Urinary bladder (tissue), 4 donors: Measurements from ENCODE around the gene FBXO21. TPM values are rescaled to one million over a fixed set of nuclear protein-coding genes. Genes with fewer than 3 reads are reported as not detected.
"Not testable (repeated sequence)": the region's sequence is repeated elsewhere in the genome, so short reads cannot be mapped to it uniquely, and the experiment has no call there.

Experiments
- DNase-seq: peaks from one replicate; pipeline ENCODE4 v3.0.0-alpha.2; 2015; ENCODE audit errors: extremely low spot score
- H3K27ac ChIP-seq: one replicate; pipeline ENCODE4 v1.5.1; 2013; ENCODE audit warnings: low read depth, mild to moderate bottlenecking, moderate library complexity
- H3K36me3 ChIP-seq: one replicate; pipeline ENCODE4 v1.6.1; 2013; ENCODE audit warnings: mild to moderate bottlenecking, moderate library complexity; ENCODE audit not compliant: insufficient read depth
- H3K4me1 ChIP-seq: one replicate; pipeline ENCODE4 v1.6.1; 2013; ENCODE audit warnings: mild to moderate bottlenecking, moderate library complexity; ENCODE audit not compliant: insufficient read depth
- H3K4me3 ChIP-seq: one replicate; pipeline ENCODE4 v1.5.1; 2013; ENCODE audit warnings: low read depth, low read length
- WGBS: extraction: QIAGEN DNeasy Blood & Tissue Kit; methylation state at CpG from one replicate; pipeline ENCODE4 v1.1.7; 2013; 5-methylcytosine and 5-hydroxymethylcytosine counted together
- polyA plus RNA-seq: library from polyadenylated mRNA; stranded (reverse); fragments of 200-250 nt; gene quantifications from one replicate; pipeline ENCODE4 v1.2.3, GENCODE V29; 2013
- total RNA-seq: library from RNA; depleted of rRNA; stranded (reverse); fragments of >200 nt; gene quantifications from one replicate; pipeline ENCODE4 v1.2.3, GENCODE V29; 2014
- donor health status: healthy with polysubstance abuse.
- donor health status: healthy.

Gene FBXO21
- total and polyA plus RNA-seq, 2 donors, result 40.2 to 70.7 TPM

GRCh38 chr12:117192581-117192980 is 2.3 kb upstream of the FBXO21 start:
- DNase-seq, H3K4me1 ChIP-seq, H3K36me3 ChIP-seq, H3K4me3 ChIP-seq, H3K27ac ChIP-seq: not testable (repeated sequence)
- WGBS, result 78% methylated on average over 9 of the region's 9 CpGs

- DNase-seq, result no peak
Observed at GRCh38 chr12:117192057-117192456, 1.8 kb upstream of the FBXO21 start.

GRCh38 chr12:117189725-117190209 is 503 bp downstream of the FBXO21 start:
- no peaks in the 10 kb centered on the region for H3K4me1 ChIP-seq
- H3K27ac ChIP-seq, result peak overlapping the region; percentile 48
- WGBS, result 1% methylated on average over 52 of the region's 52 CpGs
- H3K36me3 ChIP-seq, result peaks cover 1% of the 10 kb centered on the region
- H3K4me3 ChIP-seq, result peak overlapping the region; percentile 100
- no peak for DNase-seq

More at GRCh38 chr12:117192057-117192456, 1.8 kb upstream of the FBXO21 start:
- Histone ChIP-seq H3K27ac (no peak overlapping the region), H3K36me3 (no peaks in the 10 kb centered on the region), H3K4me3 (no peak overlapping the region), H3K4me1 (no peaks in the 10 kb centered on the region)
- WGBS, result 76% methylated on average over 2 of the region's 2 CpGs

GRCh38 chr12:117188961-117189724 is 1.1 kb downstream of the FBXO21 start:
- WGBS, result 14% methylated on average over 25 of the region's 25 CpGs
- no peak overlapping the region for H3K27ac ChIP-seq
- no peak for DNase-seq

GRCh38 chr12:117188121-117188665 is 2.1 kb downstream of the FBXO21 start:
- H3K27ac ChIP-seq, result no peak overlapping the region
- WGBS, result 94% methylated on average over 12 of the region's 12 CpGs

More at GRCh38 chr12:117188961-117189724, 1.1 kb downstream of the FBXO21 start:
- Histone ChIP-seq H3K4me1 (no peaks in the 10 kb centered on the region), H3K36me3 (peaks cover 1% of the 10 kb centered on the region), H3K4me3 (peak overlapping the region; percentile 100)

GRCh38 chr12:117187421-117187820 is 2.8 kb downstream of the FBXO21 start:
- DNase-seq, result no peak
- peaks cover 1% of the 10 kb centered on the region for H3K36me3 ChIP-seq
- no peak overlapping the region for H3K4me3 ChIP-seq
- 84% methylated on average over 4 of the region's 4 CpGs for WGBS
- no peaks in the 10 kb centered on the region for H3K4me1 ChIP-seq
- no peak overlapping the region for H3K27ac ChIP-seq

More at GRCh38 chr12:117188121-117188665, 2.1 kb downstream of the FBXO21 start:
- Histone ChIP-seq H3K4me1 (no peaks in the 10 kb centered on the region), H3K36me3 (peaks cover 1% of the 10 kb centered on the region), H3K4me3 (no peak overlapping the region)
- DNase-seq, result no peak

- H3K4me3 ChIP-seq, result no peak overlapping the region
- peaks cover 5% of the 10 kb centered on the region for H3K36me3 ChIP-seq
- no peak overlapping the region for H3K27ac ChIP-seq
- WGBS, result 97% methylated on average over 3 of the region's 3 CpGs
- DNase-seq, result no peak
- H3K4me1 ChIP-seq, result no peaks in the 10 kb centered on the region
Observed at GRCh38 chr12:117182866-117183265, 7.4 kb downstream of the FBXO21 start.

GRCh38 chr12:117181468-117181843 is 8.8 kb downstream of the FBXO21 start:
- H3K4me3 ChIP-seq, H3K27ac ChIP-seq, H3K4me1 ChIP-seq, H3K36me3 ChIP-seq, DNase-seq: not testable (repeated sequence)
- WGBS, result 95% methylated on average over 8 of the region's 8 CpGs

GRCh38 chr12:117180758-117181467 is 9.4 kb downstream of the FBXO21 start:
- Histone ChIP-seq H3K4me3 (no peak overlapping the region), H3K4me1 (no peaks in the 10 kb centered on the region), H3K36me3 (peaks cover 11% of the 10 kb centered on the region), H3K27ac (no peak overlapping the region)
- whole genome bisulfite sequencing, result 81% methylated on average over 4 of the region's 4 CpGs
- no peak for DNase-seq

GRCh38 chr12:117178745-117179144 is 11.5 kb downstream of the FBXO21 start:
- Histone ChIP-seq H3K36me3 (peaks cover 13% of the 10 kb centered on the region), H3K4me3 (no peak overlapping the region), H3K27ac (no peak overlapping the region), H3K4me1 (no peaks in the 10 kb centered on the region)
- no peak for DNase-seq
- WGBS, result 97% methylated on average over 2 of the region's 2 CpGs

GRCh38 chr12:117178301-117178700 is 12.0 kb downstream of the FBXO21 start:
- Histone ChIP-seq H3K36me3 (peaks cover 13% of the 10 kb centered on the region), H3K4me3 (no peak overlapping the region), H3K4me1 (no peaks in the 10 kb centered on the region), H3K27ac (no peak overlapping the region)
- DNase-seq, result no peak
- 92% methylated on average over 10 of the region's 10 CpGs for WGBS

- H3K4me3 ChIP-seq, result no peak overlapping the region
- peaks cover 19% of the 10 kb centered on the region for H3K36me3 ChIP-seq
- 94% methylated on average over 3 of the region's 3 CpGs for WGBS
- H3K4me1 ChIP-seq, result no peaks in the 10 kb centered on the region
- no peak overlapping the region for H3K27ac ChIP-seq
- no peak for DNase-seq
Observed at GRCh38 chr12:117172168-117172567, 18.1 kb downstream of the FBXO21 start.

GRCh38 chr12:117171499-117172162 is 18.6 kb downstream of the FBXO21 start:
- Histone ChIP-seq H3K4me1 (no peaks in the 10 kb centered on the region), H3K4me3 (no peak overlapping the region), H3K27ac (no peak overlapping the region), H3K36me3 (peaks cover 21% of the 10 kb centered on the region)
- WGBS, result 85% methylated on average over 2 of the region's 2 CpGs
- no peak for DNase-seq
